ENCODE data around the gene PSMC6.

The PSMC6 gene

GRCh38 chr14:52706724-52707706 lies at the start of gene PSMC6:
TSS of gene PSMC6 (plus strand) at chr14:52707200. CDS start at chr14:52707220, 20 bp downstream.
- Histone ChIP-seq H3K4me1 (ENCODE audit: control insufficient read depth, low read depth, low read length) (peaks cover 7% of the 10 kb centered on the region), H3K9ac (ENCODE audit: low read length) (peak within 1 kb of the TSS; percentile 93), H3K4me3 (ENCODE audit: low read length) (peak within 1 kb of the TSS; percentile 92), H3K27me3 (ENCODE audit: control insufficient read depth, insufficient read depth, low read length) (no peaks in the 10 kb centered on the region), H3K9me3 (ENCODE audit: control insufficient read depth, low read depth, low read length) (no peaks in the 10 kb centered on the region), H3K27ac (ENCODE audit: low read length) (peak within 1 kb of the TSS; percentile 71), H3K36me3 (ENCODE audit: control insufficient read depth, low read depth, low read length) (peaks cover 35% of the 10 kb centered on the region)

GRCh38 chr14:52660325-52660724 lies 46.7 kb upstream of the PSMC6 start:
- peaks cover 4% of the 10 kb centered on the region for H3K36me3 ChIP-seq (ENCODE audit: control insufficient read depth, low read depth, low read length)
- H3K27ac ChIP-seq (ENCODE audit: low read length) = no peak overlapping the region
- no peak overlapping the region for H3K4me3 ChIP-seq (ENCODE audit: low read length)
- peaks cover 10% of the 10 kb centered on the region for H3K4me1 ChIP-seq (ENCODE audit: control insufficient read depth, low read depth, low read length)
- H3K9me3 ChIP-seq (ENCODE audit: control insufficient read depth, low read depth, low read length) = no peaks in the 10 kb centered on the region
- H3K27me3 ChIP-seq (ENCODE audit: control insufficient read depth, insufficient read depth, low read length) = no peaks in the 10 kb centered on the region
- no peak overlapping the region for H3K9ac ChIP-seq (ENCODE audit: low read length)

GRCh38 chr14:52660832-52661231 lies 46.2 kb upstream of the PSMC6 start:
- Histone ChIP-seq H3K4me3 (ENCODE audit: low read length) (no peak overlapping the region), H3K9ac (ENCODE audit: low read length) (no peak overlapping the region), H3K9me3 (ENCODE audit: control insufficient read depth, low read depth, low read length) (no peaks in the 10 kb centered on the region), H3K27me3 (ENCODE audit: control insufficient read depth, insufficient read depth, low read length) (no peaks in the 10 kb centered on the region), H3K27ac (ENCODE audit: low read length) (no peak overlapping the region), H3K4me1 (ENCODE audit: control insufficient read depth, low read depth, low read length) (peaks cover 10% of the 10 kb centered on the region), H3K36me3 (ENCODE audit: control insufficient read depth, low read depth, low read length) (peaks cover 4% of the 10 kb centered on the region)

GRCh38 chr14:52661314-52661713 lies 45.7 kb upstream of the PSMC6 start:
- no peak overlapping the region for H3K27ac ChIP-seq (ENCODE audit: low read length)
- no peak overlapping the region for H3K9ac ChIP-seq (ENCODE audit: low read length)
- H3K4me1 ChIP-seq (ENCODE audit: control insufficient read depth, low read depth, low read length) = peaks cover 10% of the 10 kb centered on the region
- no peaks in the 10 kb centered on the region for H3K27me3 ChIP-seq (ENCODE audit: control insufficient read depth, insufficient read depth, low read length)
- H3K36me3 ChIP-seq (ENCODE audit: control insufficient read depth, low read depth, low read length) = peaks cover 4% of the 10 kb centered on the region
- H3K9me3 ChIP-seq (ENCODE audit: control insufficient read depth, low read depth, low read length) = no peaks in the 10 kb centered on the region
- H3K4me3 ChIP-seq (ENCODE audit: low read length) = no peak overlapping the region

- peaks cover 10% of the 10 kb centered on the region for H3K4me1 ChIP-seq (ENCODE audit: control insufficient read depth, low read depth, low read length)
- no peak overlapping the region for H3K9ac ChIP-seq (ENCODE audit: low read length)
- H3K27me3 ChIP-seq (ENCODE audit: control insufficient read depth, insufficient read depth, low read length) = no peaks in the 10 kb centered on the region
- peak overlapping the region; percentile 12 for H3K27ac ChIP-seq (ENCODE audit: low read length)
- H3K4me3 ChIP-seq (ENCODE audit: low read length) = no peak overlapping the region
- H3K9me3 ChIP-seq (ENCODE audit: control insufficient read depth, low read depth, low read length) = no peaks in the 10 kb centered on the region
- H3K36me3 ChIP-seq (ENCODE audit: control insufficient read depth, low read depth, low read length) = peaks cover 3% of the 10 kb centered on the region
Observed at GRCh38 chr14:52663850-52664249, 43.1 kb upstream of the PSMC6 start.

GRCh38 chr14:52678591-52678990 lies 28.4 kb upstream of the PSMC6 start:
- no peaks in the 10 kb centered on the region for H3K9me3 ChIP-seq (ENCODE audit: control insufficient read depth, low read depth, low read length)
- H3K4me3 ChIP-seq (ENCODE audit: low read length) = no peak overlapping the region
- no peak overlapping the region for H3K9ac ChIP-seq (ENCODE audit: low read length)
- no peaks in the 10 kb centered on the region for H3K27me3 ChIP-seq (ENCODE audit: control insufficient read depth, insufficient read depth, low read length)
- no peaks in the 10 kb centered on the region for H3K4me1 ChIP-seq (ENCODE audit: control insufficient read depth, low read depth, low read length)
- no peak overlapping the region for H3K27ac ChIP-seq (ENCODE audit: low read length)
- peaks cover 8% of the 10 kb centered on the region for H3K36me3 ChIP-seq (ENCODE audit: control insufficient read depth, low read depth, low read length)

GRCh38 chr14:52683985-52684520 lies 22.9 kb upstream of the PSMC6 start:
- Histone ChIP-seq H3K4me1 (ENCODE audit: control insufficient read depth, low read depth, low read length) (peaks cover 4% of the 10 kb centered on the region), H3K27ac (ENCODE audit: low read length) (no peak overlapping the region), H3K9me3 (ENCODE audit: control insufficient read depth, low read depth, low read length) (no peaks in the 10 kb centered on the region), H3K36me3 (ENCODE audit: control insufficient read depth, low read depth, low read length) (no peaks in the 10 kb centered on the region), H3K9ac (ENCODE audit: low read length) (no peak overlapping the region), H3K4me3 (ENCODE audit: low read length) (no peak overlapping the region), H3K27me3 (ENCODE audit: control insufficient read depth, insufficient read depth, low read length) (no peaks in the 10 kb centered on the region)

GRCh38 chr14:52686176-52686575 lies 20.8 kb upstream of the PSMC6 start:
- Histone ChIP-seq H3K9ac (ENCODE audit: low read length) (no peak overlapping the region), H3K27ac (ENCODE audit: low read length) (no peak overlapping the region), H3K9me3 (ENCODE audit: control insufficient read depth, low read depth, low read length) (no peaks in the 10 kb centered on the region), H3K36me3 (ENCODE audit: control insufficient read depth, low read depth, low read length) (no peaks in the 10 kb centered on the region), H3K4me1 (ENCODE audit: control insufficient read depth, low read depth, low read length) (peaks cover 4% of the 10 kb centered on the region), H3K4me3 (ENCODE audit: low read length) (no peak overlapping the region), H3K27me3 (ENCODE audit: control insufficient read depth, insufficient read depth, low read length) (no peaks in the 10 kb centered on the region)

GRCh38 chr14:52690983-52691760 lies 15.8 kb upstream of the PSMC6 start:
- H3K4me3 ChIP-seq (ENCODE audit: low read length) = no peak overlapping the region
- peaks cover 4% of the 10 kb centered on the region for H3K4me1 ChIP-seq (ENCODE audit: control insufficient read depth, low read depth, low read length)
- no peak overlapping the region for H3K9ac ChIP-seq (ENCODE audit: low read length)
- no peaks in the 10 kb centered on the region for H3K9me3 ChIP-seq (ENCODE audit: control insufficient read depth, low read depth, low read length)
- no peak overlapping the region for H3K27ac ChIP-seq (ENCODE audit: low read length)
- H3K36me3 ChIP-seq (ENCODE audit: control insufficient read depth, low read depth, low read length) = no peaks in the 10 kb centered on the region
- H3K27me3 ChIP-seq (ENCODE audit: control insufficient read depth, insufficient read depth, low read length) = peaks cover 16% of the 10 kb centered on the region

GRCh38 chr14:52692248-52692962 lies 14.6 kb upstream of the PSMC6 start:
- Histone ChIP-seq H3K27me3 (ENCODE audit: control insufficient read depth, insufficient read depth, low read length) (peaks cover 19% of the 10 kb centered on the region), H3K4me3 (ENCODE audit: low read length) (no peak overlapping the region), H3K9ac (ENCODE audit: low read length) (no peak overlapping the region), H3K36me3 (ENCODE audit: control insufficient read depth, low read depth, low read length) (no peaks in the 10 kb centered on the region), H3K27ac (ENCODE audit: low read length) (no peak overlapping the region), H3K4me1 (ENCODE audit: control insufficient read depth, low read depth, low read length) (peaks cover 4% of the 10 kb centered on the region), H3K9me3 (ENCODE audit: control insufficient read depth, low read depth, low read length) (no peaks in the 10 kb centered on the region)

GRCh38 chr14:52693036-52693435 lies 14.0 kb upstream of the PSMC6 start:
- Histone ChIP-seq H3K9ac (ENCODE audit: low read length) (no peak overlapping the region), H3K4me3 (ENCODE audit: low read length) (no peak overlapping the region)

More at GRCh38 chr14:52693036-52693435, 14.0 kb upstream of the PSMC6 start:
- peaks cover 19% of the 10 kb centered on the region for H3K27me3 ChIP-seq (ENCODE audit: control insufficient read depth, insufficient read depth, low read length)
- H3K9me3 ChIP-seq (ENCODE audit: control insufficient read depth, low read depth, low read length) = no peaks in the 10 kb centered on the region
- no peaks in the 10 kb centered on the region for H3K36me3 ChIP-seq (ENCODE audit: control insufficient read depth, low read depth, low read length)
- H3K4me1 ChIP-seq (ENCODE audit: control insufficient read depth, low read depth, low read length) = peaks cover 4% of the 10 kb centered on the region
- H3K27ac ChIP-seq (ENCODE audit: low read length) = no peak overlapping the region
